GM12864 (cell line): ENCODE results near the gene GANC.

Experiments used
- DNase-seq: peaks from one replicate; pipeline ENCODE4 v3.0.0-alpha.2; 2011; ENCODE audit warnings: low read depth
- H3K4me3 ChIP-seq: 2 replicates; pipeline ENCODE4 v1.5.1; 2011; ENCODE audit warnings: mild to moderate bottlenecking, low read depth, low read length, control low read depth
- CTCF ChIP-seq: IDR thresholded peaks from 2 replicates; pipeline ENCODE4 v1.5.1; 2011; ENCODE audit warnings: low read depth, mild to moderate bottlenecking, moderate library complexity, low read length, control low read depth, inconsistent platforms; ENCODE audit errors: missing control alignments

Gene GANC

GRCh38 chr15:42355291-42355690 lies 82.3 kb downstream of the GANC start:
- DNase-seq = no peak
- no peak overlapping the region for H3K4me3 ChIP-seq
- no peak for TF ChIP-seq CTCF

- DNase-seq = no peak
- no peak for TF ChIP-seq CTCF
- no peak overlapping the region for H3K4me3 ChIP-seq
Measured at GRCh38 chr15:42356851-42357250, 83.8 kb downstream of the GANC start.

- H3K4me3 ChIP-seq = no peak overlapping the region
- TF ChIP-seq CTCF = no peak
- no peak for DNase-seq
Measured at GRCh38 chr15:42358141-42358540, 85.1 kb downstream of the GANC start.

GRCh38 chr15:42359249-42359648 lies 86.2 kb downstream of the GANC start, which contains the start of gene CAPN3:
Gene CAPN3 (plus strand): TSS chr15:42359501. CDS start chr15:42359806, 305 bp downstream.
- TF ChIP-seq CTCF = no peak
- DNase-seq = no peak
- H3K4me3 ChIP-seq = no peak within 1 kb of the TSS

- no peak for DNase-seq
- TF ChIP-seq CTCF = no peak
- H3K4me3 ChIP-seq = no peak overlapping the region
Measured at GRCh38 chr15:42359985-42360384, 87.0 kb downstream of the GANC start.

- no peak for TF ChIP-seq CTCF
- DNase-seq = no peak
- H3K4me3 ChIP-seq = no peak overlapping the region
Measured at GRCh38 chr15:42360535-42361112, 87.6 kb downstream of the GANC start.

GRCh38 chr15:42363487-42363886 lies 90.5 kb downstream of the GANC start:
- no peak for TF ChIP-seq CTCF
- DNase-seq = no peak
- H3K4me3 ChIP-seq = no peak overlapping the region
